22Rv1 (cell line): ENCODE data around the gene SH3PXD2A.
"Not testable (repeated sequence)": the region's sequence is repeated elsewhere in the genome, so short reads cannot be mapped to it uniquely, and the experiment has no call there.

Source experiments
- H3K27ac ChIP-seq: fragments of 450-650 bp; 2 replicates; pipeline ENCODE4 v1.5.1; 2017
- ZFX ChIP-seq: fragments of 450-650 bp; IDR thresholded peaks from 2 replicates; pipeline ENCODE4 v1.6.1; 2017; ENCODE audit warnings: antibody characterized with exemption, borderline replicate concordance
- TF ChIP-seq, protein P1 (sequence below): fragments of 450-650 bp; IDR thresholded peaks from 2 replicates; pipeline ENCODE4 v1.5.1; 2017; ENCODE audit warnings: mild to moderate bottlenecking

Gene SH3PXD2A

DNA sequence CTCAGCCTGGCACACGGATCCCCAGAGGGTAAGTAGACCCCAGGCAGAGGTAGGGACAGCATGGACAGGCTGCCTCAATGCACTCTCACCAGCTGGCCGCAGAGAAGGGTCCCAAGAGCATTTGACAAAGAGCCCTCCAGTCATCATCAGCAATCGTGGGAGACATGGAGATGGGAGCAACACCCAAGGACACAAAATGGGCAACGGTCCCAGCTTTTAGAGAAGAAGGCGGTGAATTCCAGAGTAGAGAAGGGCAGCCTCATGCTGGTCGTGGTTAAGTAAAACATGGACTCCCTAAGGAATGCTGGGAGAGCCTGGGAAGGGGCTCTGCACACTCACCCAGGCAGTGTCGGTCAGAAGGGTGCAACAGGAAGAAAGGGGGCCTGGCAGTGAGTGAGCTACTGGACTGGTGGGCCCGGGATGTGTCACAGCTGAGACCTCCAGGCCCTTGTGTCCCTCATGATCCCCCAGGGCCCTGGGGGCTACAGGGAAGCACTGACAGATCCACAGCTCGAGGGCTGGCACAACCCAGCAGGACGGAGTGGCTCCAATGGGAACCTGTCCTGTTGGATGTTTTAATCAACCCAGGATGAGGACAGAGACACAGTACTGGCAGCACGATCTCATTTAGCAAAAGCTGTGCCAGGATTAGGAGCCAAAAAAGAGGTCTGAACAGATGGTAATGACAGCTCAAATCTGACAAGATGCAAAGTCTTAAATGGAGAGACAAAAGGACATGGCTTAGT is 214.8 kb downstream of the SH3PXD2A start:
- TF ChIP-seq, protein P1, sequence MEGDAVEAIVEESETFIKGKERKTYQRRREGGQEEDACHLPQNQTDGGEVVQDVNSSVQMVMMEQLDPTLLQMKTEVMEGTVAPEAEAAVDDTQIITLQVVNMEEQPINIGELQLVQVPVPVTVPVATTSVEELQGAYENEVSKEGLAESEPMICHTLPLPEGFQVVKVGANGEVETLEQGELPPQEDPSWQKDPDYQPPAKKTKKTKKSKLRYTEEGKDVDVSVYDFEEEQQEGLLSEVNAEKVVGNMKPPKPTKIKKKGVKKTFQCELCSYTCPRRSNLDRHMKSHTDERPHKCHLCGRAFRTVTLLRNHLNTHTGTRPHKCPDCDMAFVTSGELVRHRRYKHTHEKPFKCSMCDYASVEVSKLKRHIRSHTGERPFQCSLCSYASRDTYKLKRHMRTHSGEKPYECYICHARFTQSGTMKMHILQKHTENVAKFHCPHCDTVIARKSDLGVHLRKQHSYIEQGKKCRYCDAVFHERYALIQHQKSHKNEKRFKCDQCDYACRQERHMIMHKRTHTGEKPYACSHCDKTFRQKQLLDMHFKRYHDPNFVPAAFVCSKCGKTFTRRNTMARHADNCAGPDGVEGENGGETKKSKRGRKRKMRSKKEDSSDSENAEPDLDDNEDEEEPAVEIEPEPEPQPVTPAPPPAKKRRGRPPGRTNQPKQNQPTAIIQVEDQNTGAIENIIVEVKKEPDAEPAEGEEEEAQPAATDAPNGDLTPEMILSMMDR = no peak
- TF ChIP-seq ZFX = no peak
- H3K27ac ChIP-seq = no peak overlapping the region

DNA sequence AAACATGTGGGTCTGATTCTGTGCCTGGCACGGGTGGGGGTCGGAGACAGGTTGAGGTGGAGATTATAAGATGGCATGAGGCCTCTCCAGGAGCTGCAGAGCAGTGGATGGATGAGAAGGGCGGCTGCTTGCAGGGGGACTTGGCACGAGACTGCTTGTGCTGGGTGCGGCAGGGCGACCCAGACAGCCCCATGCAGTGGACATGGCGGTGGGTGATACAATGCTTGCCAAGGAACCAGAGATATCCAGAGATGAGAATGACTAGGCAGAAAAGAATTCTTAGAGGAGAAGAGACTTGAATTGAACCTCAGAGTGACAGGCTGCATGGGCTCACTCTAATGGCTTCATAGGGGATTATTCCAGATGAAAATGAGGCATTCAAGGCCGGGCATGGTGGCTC is 216.4 kb downstream of the SH3PXD2A start:
- TF ChIP-seq ZFX = no peak
- TF ChIP-seq, protein P1 = no peak
- no peak overlapping the region for H3K27ac ChIP-seq

DNA sequence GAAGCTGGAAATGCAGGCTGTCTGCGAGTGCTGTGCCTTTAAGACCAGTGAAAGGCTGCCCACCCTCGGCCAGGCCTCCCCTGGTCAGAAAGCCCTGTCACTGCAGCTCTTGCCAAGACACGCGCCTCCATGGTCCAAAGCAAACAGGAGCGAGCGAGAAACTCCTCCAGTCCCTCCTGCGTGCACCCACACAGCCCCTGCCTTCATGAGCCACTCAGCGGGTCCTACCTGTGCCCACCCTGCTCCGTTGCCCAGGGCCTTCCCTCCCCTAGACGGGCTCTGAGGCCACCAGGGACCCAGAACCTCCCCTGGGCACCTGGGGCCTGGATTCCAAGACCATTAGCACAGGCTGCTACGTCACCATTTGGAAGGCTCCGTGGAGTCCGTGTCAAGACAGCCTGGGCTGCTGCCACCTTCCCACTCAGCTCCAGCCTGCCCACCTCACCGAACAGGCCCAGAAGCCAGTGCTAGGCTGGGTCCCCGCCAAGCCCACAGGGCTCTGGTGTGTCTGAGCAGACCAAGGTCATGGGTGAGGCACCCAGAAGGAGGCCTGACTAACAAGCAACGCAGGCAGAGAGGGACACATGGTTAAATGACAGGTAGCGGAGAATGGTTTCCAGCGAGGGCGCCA is 217.3 kb downstream of the SH3PXD2A start:
- H3K27ac ChIP-seq = no peak overlapping the region
- TF ChIP-seq, protein P1 = no peak
- TF ChIP-seq ZFX = no peak

- TF ChIP-seq, protein P1 = no peak
- no peak for TF ChIP-seq ZFX
- no peak overlapping the region for H3K27ac ChIP-seq
Observed at GRCh38 chr10:103637011-103637410, 218.4 kb downstream of the SH3PXD2A start.

GRCh38 chr10:103636492-103636891 is 218.9 kb downstream of the SH3PXD2A start:
- no peak overlapping the region for H3K27ac ChIP-seq
- TF ChIP-seq, protein P1 = no peak
- TF ChIP-seq ZFX = no peak

- no peak overlapping the region for H3K27ac ChIP-seq
Observed at GRCh38 chr10:103635580-103635979, 219.8 kb downstream of the SH3PXD2A start.

GRCh38 chr10:103633846-103634245 is 221.5 kb downstream of the SH3PXD2A start:
- H3K27ac ChIP-seq = no peak overlapping the region
- TF ChIP-seq, protein P1 = no peak
- TF ChIP-seq ZFX = no peak

More at GRCh38 chr10:103635580-103635979, 219.8 kb downstream of the SH3PXD2A start:
- TF ChIP-seq, protein P1 = no peak
- no peak for TF ChIP-seq ZFX

GRCh38 chr10:103632871-103633270 is 222.5 kb downstream of the SH3PXD2A start:
- H3K27ac ChIP-seq = not testable (repeated sequence)
